ENCODE results near the gene ZFAND3. TPM values are rescaled to one million over a fixed set of nuclear protein-coding genes. Genes with fewer than 3 reads are reported as not detected.

ZFAND3 gene
- total RNA-seq, 2 experiments from 2014 or later: 8.3 to 33.8 TPM

DNA sequence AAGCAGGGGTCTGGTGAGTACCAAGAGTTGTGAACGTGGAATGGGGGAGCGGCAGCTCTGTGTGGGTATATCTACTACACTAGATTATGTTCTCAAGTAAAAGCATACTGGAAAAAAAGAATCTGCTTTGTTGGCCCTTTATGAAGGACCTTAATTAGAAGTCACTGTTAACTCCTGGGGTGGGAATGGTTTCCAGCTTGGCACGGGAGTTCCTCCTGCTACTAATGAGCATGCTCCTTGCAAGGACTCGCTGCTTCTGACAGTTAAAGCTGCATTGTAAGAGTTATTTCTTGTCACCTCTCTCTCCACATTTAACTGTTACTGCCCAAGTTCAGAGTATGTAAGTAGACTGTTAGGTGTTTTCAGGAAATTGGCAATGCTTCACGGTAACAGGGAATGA lies 292.7 kb downstream of the ZFAND3 start:
- no peaks in the 10 kb centered on the region for H3K9me3 ChIP-seq (ENCODE audit: low read length)
- TF ChIP-seq, protein P1, sequence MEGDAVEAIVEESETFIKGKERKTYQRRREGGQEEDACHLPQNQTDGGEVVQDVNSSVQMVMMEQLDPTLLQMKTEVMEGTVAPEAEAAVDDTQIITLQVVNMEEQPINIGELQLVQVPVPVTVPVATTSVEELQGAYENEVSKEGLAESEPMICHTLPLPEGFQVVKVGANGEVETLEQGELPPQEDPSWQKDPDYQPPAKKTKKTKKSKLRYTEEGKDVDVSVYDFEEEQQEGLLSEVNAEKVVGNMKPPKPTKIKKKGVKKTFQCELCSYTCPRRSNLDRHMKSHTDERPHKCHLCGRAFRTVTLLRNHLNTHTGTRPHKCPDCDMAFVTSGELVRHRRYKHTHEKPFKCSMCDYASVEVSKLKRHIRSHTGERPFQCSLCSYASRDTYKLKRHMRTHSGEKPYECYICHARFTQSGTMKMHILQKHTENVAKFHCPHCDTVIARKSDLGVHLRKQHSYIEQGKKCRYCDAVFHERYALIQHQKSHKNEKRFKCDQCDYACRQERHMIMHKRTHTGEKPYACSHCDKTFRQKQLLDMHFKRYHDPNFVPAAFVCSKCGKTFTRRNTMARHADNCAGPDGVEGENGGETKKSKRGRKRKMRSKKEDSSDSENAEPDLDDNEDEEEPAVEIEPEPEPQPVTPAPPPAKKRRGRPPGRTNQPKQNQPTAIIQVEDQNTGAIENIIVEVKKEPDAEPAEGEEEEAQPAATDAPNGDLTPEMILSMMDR (conservative IDR thresholded peaks at IDR 0.05; ENCODE audit: low read length): no peak
- no peak for TF ChIP-seq EZH2phosphoT487 (IDR thresholded peaks at IDR 0.05; ENCODE audit: borderline replicate concordance, low read depth, low read length)
- intact Hi-C loops (cut with micrococcal nuclease; ENCODE audit: unreplicated experiment): no loop called here
- no peaks in the 10 kb centered on the region for H3K36me3 ChIP-seq (ENCODE audit: insufficient read depth, low read length)
- ChIA-PET CTCF (ENCODE audit: unreplicated experiment) (no interaction called here), POLR2A (no interaction called here)
- H3K79me2 ChIP-seq (ENCODE audit: insufficient read depth, low read depth, low read length): no peaks in the 10 kb centered on the region
- no peaks in the 10 kb centered on the region for H3K4me1 ChIP-seq (ENCODE audit: insufficient read depth, low read length, poor library complexity, severe bottlenecking)
- no peaks in the 10 kb centered on the region for H3K9me2 ChIP-seq (ENCODE audit: insufficient read depth, low read length)
- H3K4me3 ChIP-seq (ENCODE audit: low read depth, low read length, poor library complexity, severe bottlenecking): no peak overlapping the region
- no peak for DNase-seq (ENCODE audit: low spot score)
- no peak overlapping the region for H2AFZ ChIP-seq (ENCODE audit: low read length)
- 0 out of 2 replicates have a peak, but pooled peaks cover 4% of the 10 kb centered on the region for H4K20me1 ChIP-seq (ENCODE audit: insufficient read depth, low read length)
- H3K4me2 ChIP-seq (ENCODE audit: low read length): no peak overlapping the region
- BruUV-seq (replicated peaks): no TSS peak
- no peak overlapping the region for H3K27ac ChIP-seq (ENCODE audit: low read depth, low read length, poor library complexity, severe bottlenecking)

DNA sequence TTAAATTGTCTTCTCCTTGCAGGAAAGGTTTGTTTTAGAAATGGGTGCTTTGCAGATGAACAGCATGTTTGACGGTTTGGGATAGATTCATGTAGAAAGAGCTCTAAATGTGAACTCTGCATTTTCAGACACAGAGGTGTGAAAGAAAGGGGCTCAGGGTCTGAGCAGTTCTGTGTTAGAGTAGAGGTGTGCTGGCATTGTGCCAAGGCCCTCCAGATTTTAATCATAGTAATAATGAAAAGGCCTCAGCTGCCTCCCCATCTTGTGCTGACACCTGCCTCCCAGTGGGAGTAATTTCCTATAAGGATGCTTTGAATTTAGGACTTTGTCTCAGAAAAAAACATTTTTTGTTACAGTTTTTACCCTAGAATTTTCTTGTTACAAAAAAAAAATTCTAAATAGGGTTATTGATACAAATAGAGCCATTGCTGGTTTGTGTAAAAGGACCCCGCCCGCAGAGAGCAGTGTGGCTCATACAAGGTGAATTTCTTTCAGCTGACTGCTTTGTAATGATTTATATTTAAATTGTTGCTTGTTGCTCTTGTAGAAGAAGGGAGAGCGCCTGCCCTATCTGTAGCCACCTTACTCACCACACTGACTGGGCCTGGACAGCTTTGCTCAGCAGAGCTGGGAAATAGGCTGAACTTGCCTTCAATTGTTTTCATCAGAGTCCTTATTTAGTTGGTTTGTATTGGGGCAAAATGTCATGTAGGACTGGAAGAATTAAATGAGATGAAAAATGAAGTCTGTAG lies 294.5 kb downstream of the ZFAND3 start:
- CTCF ChIA-PET (ENCODE audit: unreplicated experiment): no interaction called here

More for the DNA sequence above, 294.5 kb downstream of the ZFAND3 start:
- Histone ChIP-seq H3K4me2 (ENCODE audit: low read length) (no peak overlapping the region), H3K4me1 (ENCODE audit: insufficient read depth, low read length, poor library complexity, severe bottlenecking) (no peaks in the 10 kb centered on the region), H3K9me2 (ENCODE audit: insufficient read depth, low read length) (no peaks in the 10 kb centered on the region), H3K79me2 (ENCODE audit: insufficient read depth, low read depth, low read length) (no peaks in the 10 kb centered on the region), H2AFZ (ENCODE audit: low read length) (no peak overlapping the region), H4K20me1 (ENCODE audit: insufficient read depth, low read length) (0 out of 2 replicates have a peak, but pooled peaks cover 4% of the 10 kb centered on the region), H3K9me3 (ENCODE audit: low read length) (no peaks in the 10 kb centered on the region), H3K27ac (ENCODE audit: low read depth, low read length, poor library complexity, severe bottlenecking) (no peak overlapping the region), H3K4me3 (ENCODE audit: low read depth, low read length, poor library complexity, severe bottlenecking) (no peak overlapping the region), H3K36me3 (ENCODE audit: insufficient read depth, low read length) (no peaks in the 10 kb centered on the region)
- no peak for TF ChIP-seq EZH2phosphoT487 (IDR thresholded peaks at IDR 0.05; ENCODE audit: borderline replicate concordance, low read depth, low read length)
- TF ChIP-seq, protein P1 (conservative IDR thresholded peaks at IDR 0.05; ENCODE audit: low read length): no peak
- intact Hi-C loops (cut with micrococcal nuclease; ENCODE audit: unreplicated experiment): no loop called here
- no TSS peak for BruUV-seq (replicated peaks)
- POLR2A ChIA-PET: no interaction called here
- no peak for DNase-seq (ENCODE audit: low spot score)

Measured in OCI-LY7 (cell line).